ENCODE results near the gene SNAPC2.
"Not testable (repeated sequence)": the region's sequence is repeated elsewhere in the genome, so short reads cannot be mapped to it uniquely, and the experiment has no call there.

SNAPC2 gene

DNA sequence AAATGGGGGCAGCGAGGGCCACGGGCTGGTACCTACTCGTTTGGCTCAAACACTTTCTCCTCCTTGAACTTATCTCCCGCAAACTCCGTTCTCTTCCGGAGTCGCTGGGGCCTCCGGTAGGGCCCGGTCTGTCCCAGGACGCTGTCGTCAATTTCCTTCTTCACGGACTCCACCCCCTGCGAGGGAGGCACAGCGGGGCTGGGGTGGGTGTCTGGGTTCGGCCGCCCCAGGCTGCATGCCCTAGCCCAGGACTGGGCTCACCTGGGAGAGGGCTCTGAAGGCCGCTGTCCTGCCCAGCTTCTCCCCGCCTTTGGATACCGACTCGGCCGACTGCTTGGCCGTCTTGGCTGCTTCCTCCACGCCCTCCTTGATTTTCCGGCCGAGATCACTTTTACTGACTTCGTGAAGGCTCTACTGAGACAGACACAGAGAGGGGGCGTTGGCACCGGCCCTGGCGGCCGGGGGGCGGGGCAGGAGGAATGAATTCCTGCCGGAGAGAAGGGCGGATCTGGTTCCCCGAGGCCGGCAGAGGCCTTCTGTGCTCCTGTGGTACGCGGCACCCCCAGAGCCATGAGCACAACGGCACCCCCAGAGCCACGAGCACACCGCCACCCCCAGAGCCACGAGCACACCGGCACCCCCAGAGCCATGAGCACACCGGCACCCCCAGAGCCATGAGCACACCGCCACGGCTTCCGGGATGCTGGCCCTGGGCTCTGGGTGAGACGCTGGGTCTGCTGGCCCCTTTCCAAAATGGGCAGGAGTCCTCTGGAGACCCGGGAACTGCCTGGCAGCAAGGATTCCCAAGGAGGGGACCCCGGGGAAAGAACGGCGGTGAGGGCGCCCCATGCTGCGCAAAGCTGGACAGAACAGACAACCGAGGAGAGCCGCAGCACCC lies 13.9 kb downstream of the SNAPC2 start:
- no peak for DNase-seq (ENCODE audit: low read depth in 2 of 2)

- DNase-seq (ENCODE audit: low read depth in 2 of 2) = no peak
Observed at GRCh38 chr19:7934766-7935165, 14.6 kb downstream of the SNAPC2 start.

DNA sequence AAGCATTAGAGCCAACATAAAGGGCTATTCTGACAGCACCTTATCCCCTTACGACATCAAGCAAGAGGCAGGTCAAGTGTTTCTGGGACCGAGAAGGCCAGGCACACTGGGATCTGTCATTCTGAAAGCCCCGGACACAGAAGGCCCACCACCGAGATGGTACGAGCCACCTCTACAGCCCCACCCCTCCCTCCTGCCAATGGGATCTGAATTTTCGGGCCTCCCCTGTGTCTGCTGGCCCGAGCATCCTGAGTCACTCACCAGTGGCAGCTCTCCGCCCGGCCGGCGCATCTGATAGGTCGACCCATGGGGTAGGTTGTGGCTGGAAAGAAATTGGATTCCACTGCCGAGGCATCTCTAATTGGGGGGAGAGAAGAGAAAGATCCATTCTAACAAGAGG lies 20.7 kb downstream of the SNAPC2 start:
- DNase-seq (ENCODE audit: low read depth in 2 of 2) = no peak

GRCh38 chr19:7941895-7942596 lies 21.9 kb downstream of the SNAPC2 start:
- no peak for DNase-seq (ENCODE audit: low read depth in 2 of 2)

DNA sequence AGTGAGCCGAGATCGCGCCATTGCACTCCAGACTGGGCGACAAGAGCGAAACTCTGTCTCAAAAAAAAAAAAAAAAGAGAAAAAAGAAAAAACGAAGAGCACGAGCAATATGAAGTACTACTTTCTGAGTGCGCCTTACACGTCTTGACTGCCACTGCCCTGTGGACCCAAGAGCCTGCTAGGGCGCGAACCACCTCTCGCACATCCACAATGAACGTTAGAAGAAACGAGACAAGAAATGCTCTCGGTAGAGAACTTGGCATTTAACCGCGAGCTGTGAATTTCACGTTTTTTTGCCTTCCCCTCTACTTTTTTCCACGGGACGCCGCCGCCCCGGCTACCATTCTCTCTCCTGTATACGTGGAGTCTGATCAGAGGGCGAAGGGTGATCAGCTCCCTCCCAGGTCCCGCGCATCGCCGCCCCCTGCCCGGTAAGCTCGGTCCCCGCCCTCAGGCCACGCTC lies 22.9 kb downstream of the SNAPC2 start:
- no peak for DNase-seq (ENCODE audit: low read depth in 2 of 2)

GRCh38 chr19:7943444-7944176 lies 23.5 kb downstream of the SNAPC2 start, which contains the start of gene TIMM44:
TSS of gene TIMM44 (minus strand) at chr19:7943666. CDS start at chr19:7943651, 15 bp downstream.
- peak; percentile 99 for DNase-seq (ENCODE audit: low read depth in 2 of 2)

DNA sequence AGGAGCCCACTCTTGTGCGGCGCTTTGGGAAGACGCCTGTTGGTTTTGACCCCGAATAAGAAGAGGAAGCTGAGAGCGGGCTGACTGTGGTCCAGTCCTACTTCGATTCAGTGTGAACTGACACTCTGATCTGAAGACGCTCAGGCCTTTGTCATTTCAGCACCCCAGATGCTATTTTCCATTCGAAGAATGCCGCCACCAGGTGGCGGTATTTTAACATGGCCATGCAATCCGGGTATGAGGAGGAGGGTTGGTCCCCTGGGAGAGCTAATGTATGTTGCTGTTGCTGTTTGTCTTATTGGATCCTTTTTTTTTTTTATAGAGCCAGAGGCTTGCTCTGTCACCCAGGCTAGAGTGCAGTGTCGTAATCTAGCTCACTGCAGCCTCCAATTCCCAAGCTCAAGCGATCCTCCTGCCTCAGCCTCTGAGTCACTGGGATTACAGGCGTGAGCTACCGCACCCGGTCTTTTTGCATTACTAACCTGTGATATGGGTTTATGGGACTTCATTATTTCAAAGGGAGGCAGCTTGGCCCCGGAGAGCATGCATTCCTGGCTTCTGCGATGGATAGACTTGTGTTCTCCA lies 24.1 kb downstream of the SNAPC2 start:
- DNase-seq (ENCODE audit: low read depth in 2 of 2) = peak; percentile 81 to 84

DNA sequence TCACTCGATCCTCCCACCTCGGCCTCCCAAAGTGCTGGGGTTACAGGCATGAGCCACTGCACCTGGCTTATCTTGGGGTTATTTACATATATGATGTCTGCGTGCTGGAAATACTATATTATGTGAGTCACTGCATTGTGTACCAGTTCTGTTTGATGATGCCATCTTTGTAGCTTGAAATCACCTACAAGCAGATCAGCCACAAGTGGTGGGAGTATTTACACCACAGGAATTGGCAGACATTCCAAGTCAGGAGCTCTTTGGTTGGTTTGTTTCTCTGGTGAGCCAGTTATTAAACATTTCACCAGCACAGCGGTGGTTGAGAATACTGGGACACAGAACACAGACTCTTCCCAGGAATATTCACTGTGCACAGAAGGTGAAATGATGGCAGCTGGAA lies 27.8 kb downstream of the SNAPC2 start:
- DNase-seq (ENCODE audit: low read depth in 2 of 2) = no peak

GRCh38 chr19:7953060-7953459 lies 32.9 kb downstream of the SNAPC2 start:
- no peak for DNase-seq (ENCODE audit: low read depth in 2 of 2)

DNA sequence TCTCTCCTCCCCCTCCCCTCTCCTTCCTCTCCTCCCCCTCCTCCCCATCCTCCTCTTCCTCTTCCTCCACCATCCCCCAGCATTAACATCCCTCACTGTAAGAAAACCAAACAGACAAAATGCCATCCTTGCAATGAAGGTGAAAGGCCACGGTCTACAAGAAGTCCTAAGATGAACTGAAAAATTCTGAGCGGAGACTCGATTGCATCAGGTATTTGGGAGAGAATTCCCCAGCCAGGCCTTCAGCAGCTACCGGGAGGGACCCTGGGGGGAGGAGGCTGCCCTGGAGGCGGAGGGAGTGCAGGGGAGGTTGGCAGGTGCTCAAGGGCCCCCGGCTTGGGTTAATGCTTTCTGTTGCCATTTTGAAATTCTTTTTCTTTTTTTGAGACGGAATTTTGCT lies 33.4 kb downstream of the SNAPC2 start:
- no peak for DNase-seq (ENCODE audit: low read depth in 2 of 2)

GRCh38 chr19:7955696-7956095 lies 35.6 kb downstream of the SNAPC2 start:
- no peak for DNase-seq (ENCODE audit: low read depth in 2 of 2)

- no peak for DNase-seq (ENCODE audit: low read depth in 2 of 2)
Observed at GRCh38 chr19:7959211-7959610, 39.1 kb downstream of the SNAPC2 start.

DNA sequence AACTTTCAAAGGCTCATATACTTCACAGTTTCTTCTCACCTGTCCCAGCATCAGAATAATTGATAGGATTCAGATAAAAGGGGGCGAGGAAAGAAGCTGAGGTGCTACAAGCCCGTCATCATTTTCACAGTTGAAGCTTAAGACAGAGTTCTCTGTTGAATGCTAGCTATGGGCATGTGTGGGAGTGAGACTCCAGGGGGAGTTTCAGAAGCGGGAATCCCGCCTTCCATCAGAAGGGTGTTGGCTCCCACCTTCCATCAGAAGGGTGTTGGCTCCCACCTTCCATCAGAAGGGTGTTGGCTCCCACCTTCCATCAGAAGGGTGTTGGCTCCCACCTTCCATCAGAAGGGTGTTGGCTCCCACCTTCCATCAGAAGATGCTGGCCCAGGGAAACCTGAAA lies 40.9 kb downstream of the SNAPC2 start:
- not testable (repeated sequence) for DNase-seq (ENCODE audit: low read depth in 2 of 2)

GRCh38 chr19:7961920-7962626 lies 41.9 kb downstream of the SNAPC2 start:
- no peak for DNase-seq (ENCODE audit: low read depth in 2 of 2)

DNA sequence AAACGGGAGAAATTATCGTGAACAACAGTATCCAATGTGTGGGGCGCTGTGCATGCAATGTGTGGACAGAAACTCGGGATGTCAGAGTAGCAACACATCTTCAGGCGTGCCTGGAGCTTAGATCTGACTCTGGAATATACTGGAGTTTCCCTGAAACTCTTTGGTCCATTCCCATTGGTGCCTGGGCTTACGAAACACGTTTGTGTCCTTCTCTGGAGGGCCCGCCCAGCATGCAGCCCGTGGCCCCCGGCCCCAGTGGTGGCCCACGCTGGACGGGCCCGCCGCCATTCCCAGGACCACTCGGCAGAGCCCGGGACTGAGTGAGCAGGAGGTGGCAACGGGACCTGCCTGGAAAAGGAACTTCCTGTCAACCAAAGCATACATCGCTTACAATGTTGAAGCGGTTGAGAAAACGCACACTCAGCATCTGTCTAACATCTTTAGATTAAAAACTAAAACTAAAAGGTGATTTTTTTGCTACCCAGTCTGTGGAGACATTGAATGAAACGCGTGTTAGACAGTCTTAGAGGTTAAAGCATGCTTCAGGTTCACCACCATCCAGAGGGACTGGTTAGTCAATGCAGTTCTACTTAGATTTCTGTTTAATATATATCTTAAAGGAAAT lies 42.6 kb downstream of the SNAPC2 start:
- DNase-seq (ENCODE audit: low read depth in 2 of 2) = no peak

GRCh38 chr19:7963566-7963965 lies 43.4 kb downstream of the SNAPC2 start:
- no peak for DNase-seq (ENCODE audit: low read depth in 2 of 2)

DNA sequence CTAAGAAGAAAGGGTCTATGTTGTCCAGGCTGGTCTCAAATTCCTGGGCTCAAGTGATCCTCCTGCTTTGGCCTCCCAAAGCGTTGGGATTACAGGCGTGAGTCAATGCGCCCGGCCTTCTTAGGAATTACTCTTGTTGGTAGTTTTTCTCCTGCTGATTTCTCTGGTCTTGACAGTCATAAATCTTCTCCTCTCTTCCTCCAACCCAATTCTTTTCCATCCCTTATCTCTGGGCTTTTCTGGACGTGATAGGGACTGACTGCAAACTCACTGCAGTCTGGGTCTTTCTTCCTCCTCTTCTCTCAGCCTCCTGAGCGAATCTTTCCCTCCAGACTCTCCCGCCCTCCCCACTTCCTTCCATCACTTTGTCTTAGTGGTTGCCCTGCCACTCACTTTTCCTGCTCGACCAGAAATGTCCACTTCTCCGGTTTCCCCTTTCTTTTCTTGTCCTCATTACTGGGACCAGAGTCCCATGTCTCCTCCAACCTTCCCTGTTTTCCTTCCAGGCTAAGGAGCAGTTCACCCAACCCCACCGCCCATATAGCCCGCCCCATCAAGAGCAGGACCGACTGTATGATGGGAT lies 45.2 kb downstream of the SNAPC2 start:
- no peak for DNase-seq (ENCODE audit: low read depth in 2 of 2)

- DNase-seq (ENCODE audit: low read depth in 2 of 2) = no peak
Observed at GRCh38 chr19:7965921-7966665, 46.0 kb downstream of the SNAPC2 start.

- no peak for DNase-seq (ENCODE audit: low read depth in 2 of 2)
Observed at GRCh38 chr19:7968008-7968795, 48.1 kb downstream of the SNAPC2 start.

Data from fibroblast of skin of left biceps (primary cell).